Head of caudate nucleus (tissue), 42 donors: ENCODE results near the gene LOXL4.
"Not testable (repeated sequence)": the region's sequence is repeated elsewhere in the genome, so short reads cannot be mapped to it uniquely, and the experiment has no call there.

Experiments used
- DNase-seq, 42 donors: peaks; one replicate each; pipeline versions ENCODE4 v3.0.0 to v3.0.0-alpha.2; 2020 to 2021; ENCODE audit warnings: mixed read lengths in 7 of 42
- intact Hi-C: fragments of 100-400 bp; cut with DNase I; formaldehyde crosslinking; loops from one replicate; pipeline ENCODE4 v1.15.0; 2022

Gene LOXL4

DNA sequence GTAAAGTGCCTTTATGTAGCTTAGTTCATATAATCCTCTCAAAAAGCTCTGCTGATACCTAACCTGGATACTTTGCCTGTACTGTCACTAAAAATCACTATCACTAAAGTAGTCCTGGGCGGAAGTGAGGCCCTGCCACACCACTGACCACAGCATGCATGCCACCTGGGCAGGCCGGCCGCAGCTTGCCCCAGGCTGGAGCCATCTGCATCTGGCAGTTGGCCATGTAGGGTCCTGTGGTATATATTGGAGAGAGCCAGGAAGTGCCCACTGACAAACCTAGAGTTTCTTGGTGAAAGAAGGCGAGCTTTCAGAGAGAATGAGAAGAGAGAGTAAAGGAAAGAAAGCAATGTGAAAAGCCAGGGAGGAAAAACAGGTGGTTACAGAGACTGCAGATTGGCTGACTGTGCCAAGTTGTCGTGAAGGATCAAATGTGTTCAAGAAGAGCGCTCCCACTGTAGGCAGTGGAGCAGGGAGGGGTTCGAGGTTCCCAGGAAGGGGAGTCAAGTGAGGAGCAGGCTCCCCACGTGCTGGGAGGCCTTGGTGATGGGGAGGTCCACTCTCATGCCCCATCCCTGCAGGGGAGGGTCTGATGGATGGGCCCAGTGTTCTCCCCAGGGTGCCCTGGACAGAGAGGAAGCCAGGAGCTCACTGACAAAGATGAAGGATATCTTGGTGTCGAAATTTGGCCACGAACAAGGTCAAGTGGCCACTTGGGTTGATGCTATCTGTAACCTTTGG, 13.6 kb downstream of the LOXL4 start:
- DNase-seq, result no peak

DNA sequence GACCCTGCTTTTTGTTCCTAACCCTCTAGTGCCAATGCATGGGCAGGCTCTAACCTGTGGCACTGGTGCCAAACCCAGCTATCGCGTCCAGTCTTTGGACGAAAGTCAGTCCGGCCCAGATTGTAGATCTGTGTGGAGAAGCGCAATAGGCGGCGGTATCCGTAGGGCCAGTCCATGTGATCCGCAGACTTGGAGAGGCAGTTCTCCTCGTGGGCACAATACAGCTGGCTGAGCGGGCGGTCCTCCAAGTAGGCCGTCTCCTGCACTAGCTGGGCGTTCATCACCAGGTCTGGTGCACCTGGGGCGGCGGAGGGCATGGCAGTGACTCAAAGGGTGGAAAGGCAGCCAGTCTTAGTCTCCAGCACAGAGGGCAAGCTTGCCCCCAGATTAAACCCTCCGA, 14.5 kb downstream of the LOXL4 start:
- DNase-seq, result no peak
- intact Hi-C loops, result no loop called here

More for the DNA sequence above, 13.6 kb downstream of the LOXL4 start:
- intact Hi-C loops, result no loop called here

DNA sequence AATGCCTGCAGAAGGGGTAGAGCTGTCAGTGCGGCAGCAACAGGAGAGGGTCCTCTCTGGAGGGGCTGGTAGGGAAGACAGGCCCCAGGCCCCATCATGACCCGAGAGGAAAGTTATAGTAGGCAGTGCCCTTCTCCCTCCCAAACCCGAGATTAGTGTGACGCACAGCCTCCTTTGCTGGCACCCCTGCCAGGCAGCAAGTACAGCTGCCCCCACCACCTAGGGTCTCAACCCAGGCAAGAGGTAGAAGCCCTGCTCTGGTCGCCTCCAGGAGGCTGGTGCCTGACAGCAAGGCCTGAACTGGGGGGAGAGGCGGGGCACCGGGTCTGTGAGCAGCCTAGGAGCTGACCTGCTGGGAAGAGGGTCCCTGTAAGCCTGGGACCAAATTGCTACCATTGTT, 15.5 kb downstream of the LOXL4 start:
- DNase-seq, result no peak
- intact Hi-C loops, result no loop called here

DNA sequence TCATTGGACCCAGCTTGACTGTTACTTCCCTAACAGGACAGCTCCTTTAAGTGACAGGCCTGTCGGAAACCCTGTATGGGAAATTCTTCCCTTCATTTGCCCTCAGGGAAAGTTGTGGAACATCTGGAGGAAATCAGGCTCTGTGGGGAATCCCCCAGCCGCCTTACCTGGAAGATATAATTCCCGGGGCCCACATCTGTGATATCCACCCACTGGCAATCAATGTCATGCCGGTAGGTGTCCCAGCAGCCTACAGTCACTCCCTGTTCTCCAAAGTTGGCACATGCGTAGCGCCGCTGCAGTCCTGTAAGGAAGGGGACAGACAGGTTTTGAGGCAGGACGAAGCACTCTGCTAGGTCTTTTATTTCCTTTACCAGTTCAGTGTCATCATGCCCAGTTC, 16.6 kb downstream of the LOXL4 start:
- peak in 38 of 42 donors; percentile 32 to 82 (median 58) for DNase-seq
- intact Hi-C loops, result no loop called here

DNA sequence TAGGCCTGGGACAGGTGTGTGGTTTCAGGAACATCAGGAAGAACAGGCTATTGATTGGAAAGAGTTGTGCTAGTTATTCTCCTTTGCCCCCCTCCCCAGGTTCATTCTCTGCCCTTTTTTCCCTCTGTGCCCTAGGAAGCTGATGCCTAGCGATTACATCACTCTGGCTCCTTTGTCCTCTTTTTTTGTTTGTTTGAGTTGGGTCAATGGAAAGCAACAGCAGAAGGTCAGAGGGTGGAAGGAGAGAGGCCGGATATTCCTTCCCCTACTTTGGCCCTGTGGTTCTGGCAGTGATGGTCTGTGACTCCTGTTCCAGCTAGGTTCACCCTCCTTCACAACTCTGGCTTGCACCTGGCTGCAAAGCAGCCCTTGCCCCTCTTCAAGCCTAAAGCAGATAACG, 18.9 kb downstream of the LOXL4 start:
- intact Hi-C loops, result no loop called here
- no peak for DNase-seq

DNA sequence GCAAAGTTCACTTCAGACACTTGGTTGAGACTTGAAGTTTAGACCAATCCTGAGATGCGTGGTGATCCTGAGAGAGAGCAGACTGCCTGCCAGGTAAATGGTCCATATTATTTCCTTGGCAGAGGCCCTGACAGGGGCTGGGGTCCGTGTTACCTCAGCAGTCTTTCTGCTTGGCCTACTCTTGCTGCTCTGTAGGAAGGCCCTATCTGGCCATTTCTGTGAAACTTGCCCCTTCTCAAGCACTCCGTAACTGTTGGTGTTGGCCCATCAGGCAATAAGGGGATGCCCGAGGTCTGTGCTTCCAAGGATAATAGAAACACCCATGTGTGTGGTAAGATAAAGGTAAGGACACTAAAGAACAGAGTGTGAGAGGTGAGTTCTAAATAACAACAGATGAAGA, 20.0 kb downstream of the LOXL4 start:
- intact Hi-C loops, result no loop called here
- no peak for DNase-seq

DNA sequence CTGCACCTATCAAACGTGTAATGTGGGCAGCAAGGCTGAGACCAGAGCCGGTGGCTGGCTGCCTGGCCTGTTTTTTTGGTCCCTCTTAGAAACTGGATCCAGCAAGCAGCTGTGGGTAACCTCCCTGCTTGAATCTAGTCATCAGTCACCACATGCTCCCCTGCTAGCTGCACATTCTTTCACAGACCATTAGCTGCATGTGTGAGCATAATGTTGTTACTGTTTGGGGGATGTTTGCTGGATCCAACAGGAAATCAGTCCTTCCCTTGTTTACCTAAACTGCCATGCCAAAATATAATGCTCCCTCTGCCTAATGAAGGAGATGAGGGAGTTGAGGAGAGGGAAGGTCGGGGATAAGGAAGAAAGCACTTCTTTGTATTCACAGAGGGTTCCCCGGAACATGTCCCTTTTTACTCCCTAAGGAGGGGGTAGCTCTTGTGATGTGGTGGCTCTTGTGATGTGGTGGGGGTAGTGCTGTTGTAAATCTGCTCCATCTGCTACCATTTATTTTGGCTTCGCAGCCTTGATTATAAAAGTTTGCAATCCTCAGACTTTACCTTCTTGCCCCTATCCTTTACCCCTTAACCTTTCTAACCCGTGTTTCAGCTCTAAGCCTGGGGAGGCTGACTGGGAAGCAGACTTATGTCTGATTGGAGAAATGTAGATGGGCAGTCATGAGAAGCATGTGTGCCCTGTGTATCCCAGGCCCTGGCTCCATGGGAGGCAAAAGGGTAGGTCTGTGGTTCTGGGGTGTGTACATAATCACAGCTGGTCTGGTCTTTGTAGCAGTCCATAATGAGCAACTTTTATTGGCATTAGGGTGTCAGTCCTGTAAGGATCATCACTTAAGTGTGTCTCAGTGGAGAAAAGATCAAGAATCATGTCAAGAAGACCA, 20.8 kb downstream of the LOXL4 start:
- intact Hi-C loops, result no loop called here
- DNase-seq, result no peak

DNA sequence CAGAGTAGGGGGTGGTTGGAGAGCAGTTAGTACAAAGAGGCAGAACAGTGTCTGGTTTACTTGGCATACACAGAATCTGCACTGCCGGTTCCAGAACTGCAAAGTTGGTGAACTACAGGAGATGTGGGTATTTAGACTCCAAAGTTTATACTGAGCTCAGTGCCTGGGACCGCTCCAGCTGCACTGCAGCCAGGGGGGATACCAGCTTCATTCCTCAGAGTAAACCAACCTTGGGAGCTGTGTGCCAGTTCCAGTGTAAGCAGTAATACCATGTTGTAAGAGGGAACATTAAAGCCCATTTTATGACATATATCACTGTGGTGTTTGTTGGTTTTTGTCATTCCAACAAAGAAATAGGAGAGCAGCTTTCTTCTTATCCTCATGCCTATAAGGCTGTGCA, 23.4 kb downstream of the LOXL4 start:
- DNase-seq, result no peak
- intact Hi-C loops, result loop anchor here (5.0 kb wide), 1 partner anchor 63 kb away; no protein-coding TSS in a partner anchor

DNA sequence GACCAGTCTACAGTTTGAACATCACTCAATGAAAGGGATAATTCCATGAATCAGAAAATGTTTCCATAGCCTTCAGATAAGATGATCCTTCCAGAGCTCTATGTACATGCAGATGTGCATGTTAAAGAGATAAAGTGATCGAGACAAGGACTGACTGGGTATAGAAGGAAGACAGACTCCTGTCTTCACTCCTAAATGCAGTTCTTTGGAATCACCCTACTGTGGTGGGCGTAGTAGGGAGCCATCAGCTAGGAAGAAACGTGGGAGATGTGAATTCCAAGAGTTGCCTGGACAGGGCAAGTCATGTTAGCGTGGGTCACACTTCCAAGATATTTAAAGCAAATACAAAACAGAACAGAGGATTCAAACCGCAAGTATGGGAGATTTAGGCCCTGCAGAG, 23.9 kb downstream of the LOXL4 start:
- intact Hi-C loops, result loop anchor here (5.0 kb wide), 1 partner anchor 63 kb away; no protein-coding TSS in a partner anchor
- DNase-seq, result no peak

DNA sequence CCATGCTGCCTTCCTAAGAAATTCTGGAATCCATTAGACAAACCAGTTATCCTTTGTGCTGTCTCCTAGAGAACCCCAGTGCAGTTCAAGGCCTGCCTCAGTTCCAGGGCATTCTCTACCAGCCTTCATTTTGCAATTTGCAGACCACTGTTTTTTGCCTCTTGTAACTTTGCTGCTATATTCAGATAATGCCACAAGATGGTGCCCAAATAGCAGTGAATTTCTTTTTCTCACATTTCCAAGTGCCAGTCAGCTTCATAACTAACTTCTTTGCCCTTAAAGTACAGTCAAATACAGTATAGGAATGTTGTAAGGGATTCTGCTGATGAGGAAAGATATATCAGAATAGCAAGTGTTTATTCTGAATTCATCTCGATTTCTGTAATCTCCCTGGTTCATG, 25.2 kb downstream of the LOXL4 start:
- intact Hi-C loops, result loop anchor here (5.0 kb wide), 1 partner anchor 64 kb away; no protein-coding TSS in a partner anchor
- DNase-seq, result peak in 1 of 42 donors; percentile 34

DNA sequence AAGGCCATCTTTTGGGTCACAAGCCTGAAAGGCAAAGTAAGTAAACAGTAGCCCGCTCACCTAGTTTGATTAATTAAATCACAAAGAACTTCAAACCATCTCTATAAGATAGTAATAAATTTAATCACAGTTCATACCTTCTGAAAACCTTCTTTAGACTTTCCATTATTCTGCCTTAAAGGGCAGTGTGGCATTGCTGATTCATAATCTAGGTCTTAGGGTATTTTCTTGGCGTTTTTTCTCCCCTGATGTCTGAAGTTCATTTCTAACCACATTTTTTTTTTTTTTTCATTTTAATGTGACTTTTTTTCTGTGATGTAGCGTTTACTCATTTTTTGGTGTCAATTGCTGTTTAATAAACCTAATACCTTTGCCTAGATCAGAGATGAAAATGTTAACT, 27.5 kb downstream of the LOXL4 start:
- DNase-seq, result no peak
- intact Hi-C loops, result loop anchor here (5.0 kb wide), 1 partner anchor 67 kb away; no protein-coding TSS in a partner anchor

DNA sequence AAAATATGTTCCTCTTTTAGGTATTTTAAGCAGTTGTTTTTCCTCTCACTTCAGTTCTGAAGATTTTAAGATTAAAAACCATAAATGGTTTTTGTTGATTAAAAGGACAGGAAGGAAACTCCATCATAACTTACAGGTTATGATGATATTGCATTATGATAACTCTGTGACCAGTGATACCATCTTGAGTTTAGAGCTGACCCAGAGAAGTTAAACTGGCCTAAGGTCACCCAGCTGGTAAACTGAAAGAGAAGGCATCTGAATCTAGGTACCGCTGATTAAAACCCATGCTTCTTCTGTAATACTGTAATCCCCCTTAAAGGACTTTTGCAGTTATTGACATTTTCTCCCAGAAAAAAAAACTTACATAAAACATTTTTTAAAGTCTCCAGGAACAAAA, 29.6 kb downstream of the LOXL4 start:
- DNase-seq, result no peak
- intact Hi-C loops, result no loop called here

DNA sequence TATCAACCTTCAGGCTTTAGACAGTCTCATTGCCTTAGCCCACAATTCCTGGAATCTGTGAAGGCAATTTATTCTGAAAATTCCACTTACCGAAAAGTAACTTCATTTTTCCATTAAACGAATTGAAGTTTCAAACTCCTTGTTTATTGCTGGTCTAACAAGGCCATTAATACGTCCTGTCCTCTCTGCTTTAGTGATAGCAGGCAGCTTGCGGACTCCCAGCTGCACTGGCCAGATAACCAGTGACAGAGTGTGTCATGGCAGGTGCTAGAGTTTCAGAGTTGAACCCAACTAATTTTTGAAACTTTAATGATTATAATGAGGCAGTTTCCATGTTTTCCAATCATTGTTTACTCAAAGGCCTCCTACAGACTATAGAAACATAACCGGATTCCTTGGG, 31.1 kb downstream of the LOXL4 start:
- intact Hi-C loops, result no loop called here
- DNase-seq, result no peak

DNA sequence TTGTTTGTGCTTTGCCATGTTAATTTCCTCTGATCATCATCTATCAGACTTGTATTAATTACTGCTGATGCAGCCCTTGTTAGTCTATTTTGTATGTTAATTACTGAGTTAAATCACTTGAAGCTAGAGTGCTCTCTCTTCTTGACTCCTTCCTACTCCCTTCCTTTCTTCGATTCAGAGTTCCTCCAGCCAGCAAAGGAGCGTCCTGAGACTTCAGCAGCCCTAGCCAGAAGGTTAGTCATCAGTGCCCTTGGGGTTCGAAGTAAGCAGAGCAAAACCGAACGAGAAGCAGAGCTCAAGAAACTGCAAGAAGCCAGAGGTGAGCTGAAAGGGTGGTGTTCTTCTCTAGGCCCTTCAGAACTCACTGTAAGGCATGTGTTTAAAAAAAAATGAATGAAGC, 32.1 kb downstream of the LOXL4 start:
- no peak for DNase-seq
- intact Hi-C loops, result no loop called here

DNA sequence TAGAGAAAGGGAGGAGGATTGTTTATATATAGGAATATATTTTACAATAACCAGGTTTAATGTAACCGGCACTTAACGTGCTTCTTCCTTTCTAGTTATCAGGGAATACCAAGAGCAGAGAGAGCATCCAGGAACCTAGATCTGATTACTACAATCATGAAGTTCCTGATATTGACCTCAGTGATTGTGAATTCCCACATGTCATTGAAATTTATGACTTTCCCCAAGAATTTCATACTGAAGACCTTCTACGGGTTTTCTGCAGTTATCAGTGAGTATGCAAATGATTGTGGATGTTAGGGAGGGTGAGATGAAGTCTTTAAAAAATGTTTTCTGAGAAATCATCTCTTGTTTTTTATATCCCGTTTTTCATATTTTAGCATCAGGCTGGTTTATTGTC, 36.6 kb downstream of the LOXL4 start:
- intact Hi-C loops, result no loop called here

DNA sequence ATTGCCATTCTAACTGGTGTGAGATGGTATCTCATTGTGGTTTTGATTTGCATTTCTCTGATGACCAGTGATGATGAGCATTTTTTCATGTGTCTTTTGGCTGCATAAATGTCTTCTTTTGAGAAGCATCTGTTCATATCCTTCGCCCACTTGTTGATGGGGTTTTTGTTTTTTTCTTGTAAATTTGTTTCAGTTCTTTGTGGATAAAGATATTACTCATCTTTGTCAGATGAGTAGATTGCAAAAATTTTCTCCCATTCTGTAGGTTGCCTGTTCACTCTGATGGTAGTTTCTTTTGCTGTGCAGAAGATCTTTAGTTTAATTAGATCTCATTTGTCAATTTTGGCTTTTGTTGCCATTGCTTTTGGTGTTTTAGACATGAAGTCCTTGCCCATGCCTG, 39.7 kb downstream of the LOXL4 start:
- DNase-seq, intact Hi-C loops: not testable (repeated sequence)

More for the DNA sequence above, 36.6 kb downstream of the LOXL4 start:
- DNase-seq, result no peak

DNA sequence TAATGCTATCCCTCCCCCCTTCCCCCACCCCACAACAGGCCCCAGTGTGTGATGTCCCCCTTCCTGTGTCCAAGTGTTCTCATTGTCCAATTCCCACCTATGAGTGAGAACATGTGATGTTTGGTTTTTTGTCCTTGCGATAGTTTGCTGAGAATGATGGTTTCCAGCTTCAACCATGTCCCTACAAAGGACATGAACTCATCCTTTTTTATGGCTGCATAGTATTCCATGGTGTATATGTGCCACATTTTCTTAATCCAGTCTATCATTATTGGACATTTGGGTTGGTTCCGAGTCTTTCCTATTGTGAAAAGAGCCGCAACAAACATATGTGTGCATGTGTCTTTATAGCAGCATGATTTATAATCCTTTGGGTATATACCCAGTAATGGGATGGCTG, 40.3 kb downstream of the LOXL4 start:
- intact Hi-C loops, DNase-seq: not testable (repeated sequence)

DNA sequence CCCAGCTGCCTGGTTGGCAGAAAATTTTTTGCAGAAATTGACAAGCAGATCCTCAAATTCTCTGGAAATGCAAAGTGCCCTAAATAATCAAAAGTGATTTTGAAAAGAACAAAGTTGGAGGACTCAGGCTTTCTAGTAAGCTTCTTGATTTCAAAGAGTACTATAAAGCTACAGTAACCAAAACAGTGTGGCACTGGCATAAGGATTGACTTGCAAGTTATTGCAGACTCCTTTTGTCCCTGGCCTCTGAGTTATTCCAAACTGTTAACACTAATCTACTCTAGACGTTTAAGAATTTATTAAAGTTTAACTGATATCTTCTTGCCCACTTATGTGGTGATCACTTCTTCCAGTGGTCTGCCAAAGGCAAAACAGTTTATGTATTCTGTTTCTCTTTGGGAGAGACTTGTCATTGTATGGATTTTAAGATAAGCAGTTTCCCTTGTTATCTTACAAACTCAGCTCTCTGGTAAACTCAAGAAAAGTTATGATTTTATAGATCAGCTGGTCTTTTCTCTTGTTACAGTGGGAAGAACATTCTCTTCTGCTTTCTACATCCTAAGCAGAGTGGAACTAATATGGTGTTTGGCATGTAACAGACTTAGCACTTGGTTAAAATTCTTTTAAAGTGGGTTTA, 41.4 kb downstream of the LOXL4 start:
- intact Hi-C loops, result no loop called here
- no peak for DNase-seq

DNA sequence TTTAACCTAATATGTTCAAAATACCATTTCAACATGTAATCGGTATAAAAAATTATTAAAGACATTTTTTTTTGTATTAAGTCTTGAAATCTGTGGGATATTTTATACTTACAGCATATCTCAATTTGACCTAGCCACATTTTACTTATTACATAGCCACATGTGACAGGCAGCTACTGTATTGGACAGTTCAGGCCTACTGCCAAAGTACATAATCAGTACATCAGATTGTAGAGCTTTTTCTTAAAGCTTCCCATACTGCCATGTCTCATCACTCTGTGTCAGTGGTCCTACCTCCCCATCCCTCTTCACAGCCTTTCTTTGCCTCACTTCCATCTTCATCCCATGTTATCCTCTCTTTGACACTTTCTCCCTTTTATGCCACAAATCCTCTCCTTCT, 43.0 kb downstream of the LOXL4 start:
- DNase-seq, result no peak
- intact Hi-C loops, result no loop called here

DNA sequence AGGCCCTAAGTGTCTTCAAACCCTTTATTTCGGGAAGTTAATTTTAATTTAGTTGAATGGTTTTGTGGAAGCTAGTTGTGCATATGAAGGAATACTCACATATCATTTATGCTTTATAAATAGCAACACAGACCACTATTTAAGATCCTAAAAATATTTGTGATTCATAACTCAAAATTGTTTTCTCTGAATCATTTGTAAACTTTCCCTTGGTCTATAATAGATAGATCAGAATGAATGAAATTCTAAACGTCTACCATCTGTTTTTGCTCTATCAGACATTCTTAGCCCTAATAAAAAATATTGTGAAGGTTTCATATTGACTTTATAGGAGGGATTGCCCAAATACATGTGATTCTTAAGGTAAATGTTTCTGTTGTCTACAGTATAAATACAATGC, 43.5 kb downstream of the LOXL4 start:
- no peak for DNase-seq
- intact Hi-C loops, result no loop called here
